Stimulated activated CD4-positive, alpha-beta T cell treated with anti-CD3 and anti-CD28 coated beads, TNF-alpha, amount 100 ng/mL, for 48 hours (primary cell): Measurements from ENCODE around the gene HMCN1.
"Not testable (repeated sequence)": the region's sequence is repeated elsewhere in the genome, so short reads cannot be mapped to it uniquely, and the experiment has no call there.

Source experiments
- DNase-seq, 3 donors: peaks; one replicate each; pipeline ENCODE4 v3.0.0-alpha.2; 2020; ENCODE audit warnings: low read depth in 3 of 3

The HMCN1 gene

DNA sequence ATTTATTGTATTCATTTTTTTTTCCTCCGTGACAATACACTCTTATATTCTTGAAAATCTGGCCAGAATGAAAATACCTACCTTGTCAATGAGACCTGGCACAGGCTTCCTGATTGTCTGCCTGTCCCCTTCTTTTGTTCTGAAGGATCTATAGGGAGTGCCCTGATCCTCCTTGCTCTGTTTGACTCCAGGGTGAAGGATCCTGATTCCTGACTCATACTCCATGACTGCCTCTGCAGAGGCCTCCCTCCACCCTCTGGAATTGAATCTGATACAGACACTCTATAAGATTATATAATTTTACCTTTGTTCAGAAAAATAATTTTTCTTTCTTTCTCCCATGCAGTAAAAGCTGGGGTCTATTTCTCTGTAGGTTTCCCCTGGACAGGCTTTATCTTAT lies 116.2 kb downstream of the HMCN1 start:
- no peak for DNase-seq

DNA sequence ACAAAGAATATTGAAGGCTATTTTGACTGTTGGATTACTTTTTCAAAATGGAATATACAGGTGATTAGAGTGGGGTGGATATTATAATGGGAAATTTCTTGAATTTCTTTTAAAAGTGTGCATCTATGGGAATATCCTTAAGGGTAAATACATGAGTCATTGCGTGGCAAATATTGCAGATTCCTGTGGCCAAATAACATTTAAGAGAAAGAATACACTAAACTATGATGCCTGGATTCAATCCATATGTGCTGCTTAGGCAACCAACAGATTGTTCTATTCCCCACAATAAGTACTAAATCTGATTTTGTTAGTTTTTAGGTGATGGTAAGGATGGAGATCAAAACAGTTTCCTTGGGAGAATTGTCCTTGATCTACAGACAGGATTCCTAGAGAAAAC lies 119.5 kb downstream of the HMCN1 start:
- DNase-seq: no peak

DNA sequence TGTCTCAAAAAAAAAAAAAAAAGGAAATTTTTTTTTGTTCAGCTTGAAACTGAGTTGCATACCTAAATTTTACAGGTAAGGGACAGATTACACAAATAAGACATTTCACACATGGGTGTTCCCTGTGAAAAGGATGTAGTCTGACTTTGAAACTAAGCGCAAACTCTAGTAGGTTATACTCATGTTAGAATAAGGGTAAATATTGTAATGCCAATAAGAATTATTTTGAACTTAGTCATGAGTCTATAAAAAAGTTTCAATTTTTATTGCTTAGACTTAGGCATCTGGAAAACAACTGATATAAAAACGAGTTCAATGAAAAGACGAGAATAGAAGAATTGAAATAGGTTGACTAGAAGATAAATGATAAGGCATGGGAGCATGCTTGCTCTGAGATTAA lies 122.3 kb downstream of the HMCN1 start:
- DNase-seq: no peak

DNA sequence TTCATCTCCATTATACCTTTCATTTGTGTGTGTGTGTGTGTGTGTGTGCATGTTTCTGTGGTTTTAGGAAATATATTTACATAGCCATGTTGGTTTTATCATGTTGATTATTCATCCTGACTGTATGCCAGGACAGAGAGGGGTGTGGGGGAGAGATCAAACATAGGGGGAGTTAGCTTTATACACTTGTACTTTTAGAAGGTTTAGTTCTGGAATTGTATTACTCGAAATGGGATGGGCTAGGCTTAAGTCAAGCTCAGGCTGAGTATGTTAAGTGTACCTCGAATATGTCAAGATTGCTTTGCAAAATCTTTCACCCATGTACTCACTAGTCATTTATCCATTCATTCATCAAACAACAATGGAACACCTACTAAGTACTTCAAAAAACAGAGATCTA lies 123.3 kb downstream of the HMCN1 start:
- DNase-seq: no peak

DNA sequence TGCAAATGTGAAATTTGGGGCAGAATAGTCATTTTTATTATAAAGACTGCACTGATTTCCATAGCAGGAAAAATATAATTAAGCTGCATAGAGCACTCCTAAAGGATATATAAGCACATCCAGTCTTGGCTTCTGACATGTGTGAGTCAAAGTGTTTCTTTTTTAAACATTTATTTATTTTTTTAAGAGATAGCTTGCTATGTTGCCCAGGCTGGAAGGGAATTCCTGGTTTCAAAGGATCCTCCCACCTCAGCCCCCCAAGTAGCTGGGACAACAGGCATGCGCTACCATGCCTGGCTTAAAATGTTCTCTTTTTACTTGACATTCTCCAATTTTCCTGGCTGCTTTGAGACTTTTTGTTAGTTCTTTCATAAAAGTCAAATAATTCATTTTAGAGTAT lies 126.1 kb downstream of the HMCN1 start:
- DNase-seq: no peak

DNA sequence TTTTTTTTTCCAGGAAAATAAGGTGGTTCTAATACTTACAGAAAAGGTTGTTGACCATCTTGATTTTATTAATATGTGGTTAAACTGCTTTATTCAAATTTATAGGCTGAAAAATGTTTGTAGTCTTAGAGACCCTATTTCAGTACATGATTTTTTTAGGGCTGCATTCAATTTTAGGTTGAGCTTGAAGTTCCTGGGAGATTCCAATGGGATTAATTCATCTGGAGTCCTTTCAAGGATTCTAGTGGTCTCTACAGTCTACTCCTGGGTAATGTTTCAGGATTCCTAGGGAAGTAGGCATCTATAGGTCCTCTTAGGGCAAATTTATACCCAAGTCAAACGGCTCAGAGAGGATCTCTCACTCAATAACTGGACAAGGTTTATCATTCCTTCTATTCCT lies 126.7 kb downstream of the HMCN1 start:
- DNase-seq: no peak

DNA sequence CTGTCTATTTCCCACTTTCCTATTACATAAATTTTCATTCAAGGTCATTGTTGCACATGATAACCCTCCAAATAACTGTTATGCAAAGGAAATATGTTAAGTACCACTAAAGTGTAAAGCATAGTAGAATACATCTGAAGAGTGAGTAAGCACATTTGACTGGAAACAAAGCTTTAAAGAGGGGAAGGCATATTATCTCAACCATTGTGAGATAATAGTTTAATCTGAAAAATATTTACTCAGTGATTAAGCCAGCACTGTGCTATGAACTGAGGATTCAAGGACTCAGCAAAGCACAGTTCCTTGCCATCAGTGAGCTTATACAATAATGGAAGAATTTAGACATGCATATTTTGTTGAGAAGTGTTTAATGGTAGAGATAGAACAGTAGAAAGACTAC lies 127.4 kb downstream of the HMCN1 start:
- DNase-seq: no peak

DNA sequence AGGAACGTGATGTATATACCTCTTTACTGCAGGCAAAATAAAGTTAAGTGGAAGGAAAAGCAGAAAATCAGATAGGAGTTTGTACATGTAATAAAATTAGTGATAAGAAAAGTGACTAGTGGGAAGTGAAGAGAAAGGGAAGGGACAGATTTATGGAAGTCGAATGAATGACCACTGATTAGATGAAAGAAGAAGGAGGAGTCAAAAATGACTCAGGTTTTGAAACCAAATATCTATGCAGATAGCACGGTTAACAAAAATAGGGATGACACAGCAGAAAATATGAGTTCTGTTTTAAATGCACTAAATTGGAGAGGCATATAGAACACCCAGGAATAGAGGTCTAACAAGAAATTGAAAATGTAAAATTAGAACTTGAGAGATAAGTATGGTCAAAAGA lies 128.0 kb downstream of the HMCN1 start:
- DNase-seq: no peak

DNA sequence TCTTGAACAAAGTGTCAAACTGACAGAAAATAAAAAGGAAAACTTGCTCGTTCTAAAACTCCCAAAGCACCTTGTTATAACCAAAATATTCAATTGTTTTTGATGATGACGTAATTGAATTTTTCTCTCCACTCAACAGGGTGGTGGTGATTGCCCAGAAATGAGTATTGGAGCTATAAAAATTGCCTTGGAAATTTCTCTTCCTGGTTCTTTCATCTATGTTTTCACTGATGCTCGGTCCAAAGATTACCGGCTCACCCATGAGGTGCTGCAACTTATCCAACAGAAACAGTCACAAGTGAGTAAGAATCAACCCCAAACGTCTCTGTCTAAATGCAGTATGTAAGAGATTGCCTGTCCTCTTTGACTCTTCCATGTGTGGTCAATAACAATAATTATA lies 130.1 kb downstream of the HMCN1 start:
- DNase-seq: no peak

DNA sequence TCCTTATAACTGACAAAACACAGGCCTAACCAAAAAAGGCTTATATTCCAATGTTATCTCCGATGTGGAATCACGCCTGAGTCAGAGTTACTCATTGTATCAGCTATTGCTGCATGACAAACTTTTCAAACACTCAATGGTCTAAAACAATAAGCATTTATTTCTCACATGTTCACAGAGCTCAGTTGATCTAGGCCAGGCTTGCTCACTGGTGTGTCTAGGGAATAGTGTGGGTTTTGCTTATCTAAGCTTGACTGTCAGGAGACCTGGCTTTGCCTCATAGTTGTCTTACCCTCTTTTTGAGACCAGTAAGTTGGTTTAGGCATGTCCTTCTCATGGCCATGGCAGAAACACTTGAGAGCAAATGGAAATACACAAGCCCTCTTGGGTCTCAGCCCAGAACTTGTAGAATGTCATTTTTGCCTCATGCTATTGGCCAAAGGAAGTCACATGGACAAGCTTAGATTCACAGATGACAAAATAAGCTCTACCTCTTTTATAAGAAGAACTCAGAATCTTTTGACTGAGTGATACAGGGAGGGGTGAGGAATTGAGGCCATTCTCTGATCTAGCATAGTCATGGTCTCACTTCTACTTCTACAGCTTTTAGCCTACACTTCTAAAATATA lies 130.8 kb downstream of the HMCN1 start:
- DNase-seq: no peak

DNA sequence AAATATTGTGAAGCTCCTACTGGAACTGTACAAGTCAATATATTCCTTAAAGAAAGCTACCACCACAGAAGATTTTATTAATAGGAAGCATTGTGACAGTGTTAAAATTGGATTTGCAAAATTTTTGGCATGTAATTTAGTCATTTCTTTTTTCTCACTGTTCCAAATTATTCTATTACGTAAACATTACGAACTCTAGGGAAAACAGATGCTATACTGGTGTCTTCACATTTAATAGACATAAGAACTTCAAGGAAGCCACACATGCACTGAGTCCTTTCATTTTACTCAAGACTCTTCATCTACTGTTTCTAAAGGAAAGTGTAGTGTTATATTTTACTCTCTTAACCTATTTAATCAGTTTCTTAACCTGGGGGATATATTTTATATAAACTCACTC lies 135.4 kb downstream of the HMCN1 start:
- DNase-seq: no peak

DNA sequence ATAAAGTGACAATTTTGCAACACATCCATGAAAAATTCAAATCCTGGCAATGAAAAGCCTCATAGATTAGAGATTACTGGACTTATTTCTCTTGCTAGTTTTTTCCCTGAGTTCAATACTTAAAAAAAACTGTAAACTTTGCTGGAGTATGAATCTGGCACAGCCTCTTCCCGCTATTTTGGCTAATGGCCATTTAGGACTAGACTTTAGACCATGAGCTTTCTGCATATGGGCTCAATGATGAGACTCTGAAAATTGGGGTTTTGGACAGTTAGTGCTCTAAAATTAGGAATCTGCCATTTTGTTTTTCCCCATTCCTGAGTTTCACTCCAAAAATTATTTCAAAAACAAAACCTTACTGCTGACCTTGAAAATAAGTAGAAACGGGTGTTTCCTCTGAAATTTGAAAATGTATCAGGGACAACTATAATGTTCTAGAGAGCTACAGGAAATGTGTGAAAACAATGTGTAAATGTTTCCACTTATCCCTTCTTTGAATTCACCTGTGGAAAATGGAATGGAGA lies 137.5 kb downstream of the HMCN1 start:
- no peak for DNase-seq

DNA sequence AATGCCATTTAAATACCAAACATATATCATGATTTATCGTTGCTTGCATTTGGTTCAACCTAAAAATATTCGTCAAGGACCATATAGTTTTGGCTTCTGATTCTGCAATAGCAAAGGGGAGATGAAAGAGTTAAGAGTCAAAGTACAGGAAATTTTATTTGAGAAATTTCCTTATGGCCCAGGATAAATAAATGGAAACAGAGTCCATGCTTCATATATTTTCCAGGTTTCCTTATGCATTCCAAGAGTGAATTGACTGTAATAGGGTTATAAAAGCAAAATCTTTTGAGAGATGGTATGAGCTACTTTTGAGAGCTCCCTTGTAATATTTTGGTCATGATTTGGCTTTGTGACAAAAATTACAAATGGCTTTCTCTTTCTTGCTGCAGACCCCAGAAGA lies 140.1 kb downstream of the HMCN1 start:
- DNase-seq: no peak

DNA sequence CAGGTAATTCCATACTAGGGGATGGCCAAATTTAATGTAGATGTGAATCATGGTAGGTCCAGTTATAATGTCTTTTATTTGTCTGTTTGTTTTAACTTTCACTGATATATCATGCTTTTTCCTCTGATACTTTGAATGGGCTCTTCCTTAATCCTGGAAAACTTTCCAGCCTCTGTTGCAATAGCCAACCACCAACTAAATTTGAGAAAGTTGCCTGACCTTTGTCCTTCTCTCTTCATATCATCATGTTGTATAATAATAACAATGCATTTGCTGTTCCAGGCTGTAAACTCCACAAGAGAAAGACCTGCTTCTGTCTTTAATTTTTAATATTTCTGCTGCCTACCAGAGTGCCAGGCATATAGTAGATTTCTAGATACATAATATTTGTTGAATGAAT lies 146.1 kb downstream of the HMCN1 start:
- DNase-seq: no peak

DNA sequence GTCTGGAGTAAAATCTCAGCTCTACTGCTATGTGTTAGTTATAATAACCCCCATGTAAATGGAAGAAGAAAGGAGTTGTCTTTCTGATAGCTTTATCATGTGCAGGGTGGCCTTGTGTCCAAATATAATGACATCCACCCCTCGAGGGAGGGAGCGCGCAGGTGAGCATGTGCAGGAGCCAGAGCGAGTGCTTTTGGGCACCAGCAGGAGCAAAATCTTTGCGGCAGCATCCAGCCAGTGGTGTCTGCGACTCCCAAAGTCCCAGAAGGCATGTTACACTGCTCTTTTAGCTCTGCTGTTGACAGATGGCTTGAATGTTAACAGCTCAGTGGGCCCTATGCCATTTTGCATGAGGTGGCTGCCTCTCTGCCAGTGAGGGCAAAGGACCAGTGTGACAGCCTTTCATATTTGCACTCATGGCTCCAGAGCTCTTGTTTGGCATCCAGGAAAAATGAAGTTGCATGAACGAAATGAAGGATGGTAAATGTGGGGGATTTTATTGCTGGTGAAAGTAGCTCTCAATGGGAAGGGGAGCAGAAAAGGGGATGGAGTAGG lies 146.7 kb downstream of the HMCN1 start:
- no peak for DNase-seq

DNA sequence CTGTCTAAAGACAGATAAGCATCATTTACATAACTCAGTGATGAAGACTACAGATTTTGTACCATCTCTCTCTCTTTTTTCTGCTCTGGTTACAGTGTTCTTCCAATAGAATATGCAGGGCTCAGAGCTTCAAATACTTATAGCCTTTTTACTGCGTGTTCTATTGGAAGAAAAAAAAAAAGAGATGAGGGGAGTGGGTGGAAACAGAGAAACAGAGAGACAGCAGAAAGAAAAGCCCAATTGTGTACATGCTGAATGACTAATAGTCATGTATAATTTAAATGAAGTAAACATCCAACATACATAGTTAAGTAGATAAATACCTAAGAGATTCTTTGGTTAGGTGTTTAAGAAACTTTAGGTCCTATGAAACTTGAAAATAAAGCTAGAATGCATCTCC lies 151.9 kb downstream of the HMCN1 start:
- DNase-seq: no peak

DNA sequence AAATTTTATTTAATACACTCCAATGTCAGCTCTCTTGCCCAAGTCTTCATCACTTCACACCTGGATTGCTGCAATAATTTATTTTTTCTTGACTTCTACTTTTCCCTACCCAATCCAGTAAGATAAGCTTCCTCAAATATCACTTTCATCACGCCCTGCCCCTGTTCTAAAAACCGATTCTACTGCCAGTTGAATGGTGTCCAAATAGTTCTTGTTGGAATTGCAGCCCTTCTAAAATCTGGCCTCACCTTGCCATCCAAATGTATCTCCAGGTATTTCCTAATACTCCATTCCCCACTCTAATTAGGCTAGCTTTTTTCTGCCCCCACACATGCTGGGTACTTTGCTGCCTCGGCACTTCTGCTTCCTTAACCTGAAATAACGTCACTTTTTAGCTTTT lies 152.5 kb downstream of the HMCN1 start:
- DNase-seq: no peak

DNA sequence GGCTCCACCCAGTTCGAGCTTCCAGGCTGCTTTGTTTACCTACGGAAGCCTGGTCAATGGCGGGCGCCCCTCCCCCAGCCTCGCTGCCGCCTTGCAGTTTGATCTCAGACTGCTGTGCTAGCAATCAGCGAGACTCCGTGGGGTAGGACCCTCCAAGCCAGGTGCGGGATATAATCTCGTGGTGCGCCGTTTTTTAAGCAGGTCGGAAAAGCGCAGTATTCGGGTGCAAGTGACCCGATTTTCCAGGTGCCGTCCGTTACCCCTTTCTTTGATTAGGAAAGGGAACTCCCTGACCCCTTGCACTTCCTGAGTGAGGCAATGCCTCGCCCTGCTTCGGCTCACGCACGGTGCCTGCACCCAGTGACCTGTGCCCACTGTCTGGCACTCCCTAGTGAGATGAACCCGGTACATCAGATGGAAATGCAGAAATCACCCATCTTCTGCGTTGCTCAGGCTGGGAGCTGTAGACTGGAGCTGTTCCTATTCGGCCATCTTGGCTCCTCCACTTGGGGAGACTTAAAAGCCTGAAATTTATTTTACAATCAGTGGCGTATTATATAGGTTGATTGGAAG lies 158.7 kb downstream of the HMCN1 start:
- not testable (repeated sequence) for DNase-seq

DNA sequence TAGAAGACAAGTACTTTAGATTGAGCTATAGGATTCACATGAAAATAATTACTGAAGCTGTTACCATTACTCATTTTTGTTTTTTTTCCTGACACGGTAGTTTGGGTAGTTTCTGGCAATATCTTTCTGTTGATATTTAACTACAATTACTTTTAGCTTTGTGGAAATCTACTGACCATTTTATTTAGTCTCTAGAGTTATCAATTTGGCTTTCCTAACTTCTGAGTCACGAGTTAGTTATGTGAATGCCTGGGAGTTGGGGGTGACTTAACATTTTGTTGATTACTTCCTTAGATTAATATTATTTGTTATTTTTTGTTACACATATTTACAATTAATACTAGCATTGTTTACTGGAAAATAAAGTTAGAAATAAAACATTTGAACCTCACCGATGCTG lies 160.6 kb downstream of the HMCN1 start:
- DNase-seq: no peak

DNA sequence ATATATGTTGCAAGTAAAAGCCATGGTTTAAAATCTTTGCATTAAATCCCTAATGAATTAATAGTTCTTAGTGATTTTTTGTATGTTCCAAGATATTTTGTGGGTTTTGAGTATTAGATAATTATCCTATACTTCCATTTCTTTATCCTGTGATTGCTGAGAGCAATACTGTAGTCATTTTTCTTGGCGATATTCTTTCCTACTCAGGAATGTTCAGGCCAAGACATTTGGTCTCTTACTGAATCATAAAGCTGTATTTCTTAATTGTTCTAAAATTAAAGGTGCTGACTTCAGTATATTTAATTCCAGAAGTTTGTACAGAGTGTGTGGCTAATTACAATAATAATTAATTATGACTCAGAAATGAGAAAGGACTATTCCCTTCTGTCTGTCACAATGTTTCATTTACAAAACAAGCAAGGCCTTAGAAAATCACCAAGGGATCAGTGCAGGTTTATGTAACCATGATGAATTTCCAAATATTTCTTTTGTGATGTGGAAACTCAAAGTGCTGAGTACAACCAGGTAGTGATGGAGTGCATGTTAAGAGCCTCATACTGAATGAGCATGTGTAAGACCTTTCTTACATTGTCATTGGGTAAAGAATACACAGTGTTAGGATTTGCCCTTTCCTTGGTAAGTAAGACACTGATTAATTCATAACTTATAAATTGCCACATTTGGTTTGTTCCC lies 161.2 kb downstream of the HMCN1 start:
- DNase-seq: no peak

DNA sequence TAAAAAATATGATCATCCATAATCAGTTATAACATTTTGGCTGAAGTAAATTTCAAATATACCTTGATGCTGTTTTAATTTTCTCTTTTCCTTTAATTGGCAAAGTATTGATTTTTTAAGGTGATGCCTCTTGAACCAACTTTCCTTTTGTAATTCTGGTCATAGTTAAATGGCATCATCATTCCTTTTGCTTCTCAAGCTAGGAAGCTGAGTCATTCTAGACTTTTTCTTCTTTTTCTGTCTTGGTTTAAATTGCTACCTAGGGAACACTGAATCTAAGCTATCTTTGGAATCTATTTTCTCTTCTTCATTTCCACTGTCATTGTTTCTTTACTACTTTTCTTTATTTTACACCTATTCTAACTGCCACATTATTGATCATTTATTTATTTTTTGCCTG lies 162.7 kb downstream of the HMCN1 start:
- DNase-seq: no peak

DNA sequence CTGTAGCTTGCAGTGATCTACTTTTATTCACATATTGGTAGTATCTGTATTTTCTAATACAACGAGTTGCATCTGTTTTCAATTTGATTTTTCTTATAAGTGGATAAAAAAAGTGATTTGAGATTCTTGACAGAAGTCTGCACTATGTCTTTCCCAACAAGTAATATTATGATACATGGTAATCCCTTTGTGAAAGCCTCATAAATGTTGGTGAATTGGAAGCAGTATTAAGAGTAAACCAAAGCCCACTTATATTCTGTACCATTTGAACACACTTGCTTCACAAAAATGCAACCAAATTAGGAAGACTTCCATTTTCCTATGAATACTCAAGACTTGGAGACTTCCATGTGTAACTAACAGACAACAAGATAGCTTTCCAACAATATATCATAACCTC lies 172.0 kb downstream of the HMCN1 start:
- DNase-seq: no peak

DNA sequence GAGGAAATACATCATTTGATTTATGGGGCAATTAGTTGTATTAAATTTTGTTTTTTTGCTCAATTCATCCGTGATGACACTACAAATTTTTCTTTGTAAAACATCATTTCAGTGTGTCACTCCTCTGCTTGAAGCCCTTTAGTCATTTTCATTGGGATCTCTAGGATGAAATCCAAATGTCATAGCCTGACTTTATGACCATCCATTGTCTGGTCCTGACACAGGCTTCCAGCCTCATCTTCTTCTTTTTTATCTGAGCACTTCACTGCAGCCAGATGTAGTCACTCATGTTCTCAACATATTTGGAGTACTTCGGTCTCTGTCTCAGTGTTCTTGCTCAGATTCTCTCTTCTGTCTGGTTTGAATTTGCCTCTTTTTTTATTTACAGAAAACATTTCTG lies 173.1 kb downstream of the HMCN1 start:
- no peak for DNase-seq
